Neural crest cell (in vitro differentiated cells): ENCODE data around the gene IRX6. TPM values are rescaled to one million over a fixed set of nuclear protein-coding genes. Genes with fewer than 3 reads are reported as not detected.

ENCODE experiments used
- DNase-seq: peaks from one replicate; pipeline ENCODE4 v3.0.0; 2021; ENCODE audit warnings: low read depth, mixed read lengths, low spot score
- H3K27ac Mint-ChIP-seq: one replicate; pipeline ENCODE4 v1.8.0; 2021; ENCODE audit warnings: mild to moderate bottlenecking, mixed read lengths; ENCODE audit not compliant: unreplicated experiment
- H3K27me3 Mint-ChIP-seq: 2 replicates; pipeline ENCODE4 v1.8.0; 2021; ENCODE audit warnings: low read depth, mild to moderate bottlenecking, mixed read lengths
- H3K36me3 Mint-ChIP-seq: 2 replicates; pipeline ENCODE4 v1.8.0; 2021; ENCODE audit warnings: low read depth, mild to moderate bottlenecking, mixed read lengths
- H3K4me1 Mint-ChIP-seq: 2 replicates; pipeline ENCODE4 v1.8.0; 2021; ENCODE audit warnings: mixed read lengths
- H3K4me3 Mint-ChIP-seq: one replicate; pipeline ENCODE4 v1.8.0; 2021; ENCODE audit warnings: mild to moderate bottlenecking, mixed read lengths
- H3K9me3 Mint-ChIP-seq: 2 replicates; pipeline ENCODE4 v1.8.0; 2021; ENCODE audit warnings: mixed read lengths
- long read RNA-seq: library from polyadenylated mRNA; unstranded; transcript quantifications from one replicate; pipeline ENCODE4 v2.0.0, GENCODE V29; 2020
- total RNA-seq: library from RNA; stranded (reverse); gene quantifications from 2 replicates; pipeline ENCODE4 v1.2.1, GENCODE V29; 2021
- TF ChIP-seq, protein P1 (sequence below): fragments of 200-600 bp; sonication (generic); conservative IDR thresholded peaks from 2 replicates; pipeline ENCODE4 v1.5.0; 2021; ENCODE audit warnings: antibody characterized with exemption, mild to moderate bottlenecking

Gene IRX6
- 0.09 and 0.14 TPM in 2 replicates for total RNA-seq
- long read RNA-seq = 0 reads

DNA sequence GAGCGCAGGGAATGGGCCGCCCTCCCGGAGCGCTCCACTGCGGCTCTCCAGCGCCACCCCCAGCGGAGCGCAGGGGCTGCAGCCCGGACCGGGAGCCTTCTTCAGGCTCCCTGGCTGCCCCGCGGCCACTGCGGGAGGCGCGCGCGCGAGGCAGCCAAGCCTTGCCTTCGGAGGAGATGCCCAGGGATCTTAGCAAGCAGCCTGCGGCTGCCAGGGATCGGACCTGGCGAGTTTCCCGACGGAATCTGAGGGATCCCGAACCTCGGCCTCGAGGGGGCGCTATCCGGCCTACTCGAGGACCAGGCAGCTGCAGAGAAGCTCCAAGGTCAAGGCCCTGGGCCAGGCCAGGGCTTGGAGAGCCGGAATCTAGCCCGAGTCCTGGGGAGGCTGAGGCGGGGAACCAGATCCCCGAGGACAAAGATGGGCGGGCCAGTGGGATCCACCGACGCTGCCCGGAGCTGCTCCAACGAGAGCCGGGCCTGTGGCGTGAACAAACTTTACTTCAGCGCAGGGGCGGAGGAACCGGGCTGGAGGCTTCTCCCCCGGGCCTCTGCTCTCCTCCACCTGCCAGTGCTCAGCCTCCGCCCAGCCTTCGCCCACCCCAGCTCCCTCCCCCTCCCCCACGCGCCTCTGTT, at the start of gene IRX6:
TSS of gene IRX6 (plus strand) at position 567 of the 635 bp plus-strand sequence. CDS start 889 bp downstream, outside the sequence.
- peak within 1 kb of the TSS; percentile 56 for H3K4me3 Mint-ChIP-seq
- H3K27ac Mint-ChIP-seq = no peak within 1 kb of the TSS
- DNase-seq = peak; percentile 59
- TF ChIP-seq, protein P1, sequence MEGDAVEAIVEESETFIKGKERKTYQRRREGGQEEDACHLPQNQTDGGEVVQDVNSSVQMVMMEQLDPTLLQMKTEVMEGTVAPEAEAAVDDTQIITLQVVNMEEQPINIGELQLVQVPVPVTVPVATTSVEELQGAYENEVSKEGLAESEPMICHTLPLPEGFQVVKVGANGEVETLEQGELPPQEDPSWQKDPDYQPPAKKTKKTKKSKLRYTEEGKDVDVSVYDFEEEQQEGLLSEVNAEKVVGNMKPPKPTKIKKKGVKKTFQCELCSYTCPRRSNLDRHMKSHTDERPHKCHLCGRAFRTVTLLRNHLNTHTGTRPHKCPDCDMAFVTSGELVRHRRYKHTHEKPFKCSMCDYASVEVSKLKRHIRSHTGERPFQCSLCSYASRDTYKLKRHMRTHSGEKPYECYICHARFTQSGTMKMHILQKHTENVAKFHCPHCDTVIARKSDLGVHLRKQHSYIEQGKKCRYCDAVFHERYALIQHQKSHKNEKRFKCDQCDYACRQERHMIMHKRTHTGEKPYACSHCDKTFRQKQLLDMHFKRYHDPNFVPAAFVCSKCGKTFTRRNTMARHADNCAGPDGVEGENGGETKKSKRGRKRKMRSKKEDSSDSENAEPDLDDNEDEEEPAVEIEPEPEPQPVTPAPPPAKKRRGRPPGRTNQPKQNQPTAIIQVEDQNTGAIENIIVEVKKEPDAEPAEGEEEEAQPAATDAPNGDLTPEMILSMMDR = peak; percentile 70
- H3K27me3 Mint-ChIP-seq = peaks cover 96% of the 10 kb centered on the region
- no peaks in the 10 kb centered on the region for H3K9me3 Mint-ChIP-seq
- peaks cover 9% of the 10 kb centered on the region for H3K4me1 Mint-ChIP-seq
- H3K36me3 Mint-ChIP-seq = no peaks in the 10 kb centered on the region

- Mint-ChIP-seq H3K4me1 (peaks cover 6% of the 10 kb centered on the region), H3K9me3 (peaks cover 1% of the 10 kb centered on the region), H3K36me3 (no peaks in the 10 kb centered on the region), H3K27ac (no peak overlapping the region), H3K4me3 (no peak overlapping the region), H3K27me3 (peaks cover 7% of the 10 kb centered on the region)
- TF ChIP-seq, protein P1 = no peak
- no peak for DNase-seq
These were observed 49.6 kb upstream of the IRX6 start for GRCh38 chr16:55274391-55274790.

DNA sequence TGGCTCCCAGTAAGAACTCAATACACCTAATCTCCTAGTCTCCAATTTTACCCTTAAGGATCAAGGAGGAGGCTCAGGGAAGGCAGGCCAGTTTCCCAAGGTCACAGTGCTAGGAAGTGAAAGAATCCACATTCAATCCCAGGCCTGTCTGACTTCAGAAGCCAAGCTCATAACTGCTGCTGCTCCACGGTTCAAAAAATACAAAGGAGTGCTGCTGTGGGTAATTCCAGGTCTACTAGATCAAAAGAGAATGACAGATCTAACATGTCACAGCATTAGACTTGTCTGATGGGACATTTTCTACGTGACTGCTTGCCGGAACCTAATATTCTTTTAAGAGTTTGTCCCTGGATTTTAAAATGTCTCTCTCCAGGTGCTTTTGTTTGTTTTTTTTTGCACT, 48.8 kb upstream of the IRX6 start:
- DNase-seq = no peak
- Mint-ChIP-seq H3K4me1 (peaks cover 6% of the 10 kb centered on the region), H3K9me3 (no peaks in the 10 kb centered on the region), H3K27me3 (peaks cover 5% of the 10 kb centered on the region), H3K36me3 (no peaks in the 10 kb centered on the region), H3K4me3 (no peak overlapping the region), H3K27ac (no peak overlapping the region)
- TF ChIP-seq, protein P1 = no peak

DNA sequence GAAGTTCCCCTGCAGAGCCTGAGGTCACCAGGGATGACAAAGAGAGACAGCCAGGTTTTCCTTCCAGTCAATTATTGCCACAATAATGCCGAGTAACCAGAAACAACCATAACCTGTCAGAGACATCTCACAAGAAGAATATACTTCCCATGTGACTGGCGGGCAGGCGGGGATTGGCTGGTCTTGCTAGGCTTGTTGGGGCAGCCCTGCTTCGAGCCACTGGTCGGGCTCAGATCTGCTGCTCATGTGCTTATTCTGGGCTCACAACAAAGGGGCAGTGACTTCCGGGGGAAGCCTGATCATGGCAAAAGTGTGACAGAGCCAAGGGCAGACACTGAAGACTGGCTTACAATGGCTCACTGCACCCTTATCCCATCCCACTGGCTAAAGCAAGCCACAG, 48.1 kb upstream of the IRX6 start:
- no peaks in the 10 kb centered on the region for H3K9me3 Mint-ChIP-seq
- H3K27me3 Mint-ChIP-seq = peaks cover 5% of the 10 kb centered on the region
- no peak for DNase-seq
- TF ChIP-seq, protein P1 = no peak
- no peak overlapping the region for H3K4me3 Mint-ChIP-seq
- no peaks in the 10 kb centered on the region for H3K36me3 Mint-ChIP-seq
- peaks cover 6% of the 10 kb centered on the region for H3K4me1 Mint-ChIP-seq
- no peak overlapping the region for H3K27ac Mint-ChIP-seq

DNA sequence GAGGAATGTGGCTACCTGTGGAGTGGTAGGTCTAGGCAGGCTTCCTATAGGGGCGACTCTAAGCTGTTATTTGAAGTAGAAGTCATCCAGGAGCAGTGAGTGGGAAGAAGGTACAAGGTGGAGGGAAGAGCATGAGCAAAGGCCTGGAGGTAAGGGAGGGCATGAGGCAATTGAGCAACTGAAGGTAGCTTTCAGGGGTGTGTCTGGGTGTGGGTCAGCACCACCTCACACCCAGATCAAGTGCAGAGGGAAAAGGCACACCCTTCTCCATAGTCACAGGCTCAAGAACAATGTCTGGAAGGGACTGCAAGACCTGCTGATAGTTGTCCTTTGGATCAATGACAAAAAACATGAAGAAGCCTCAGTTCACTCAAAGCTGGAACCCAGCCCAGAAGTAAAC, 46.5 kb upstream of the IRX6 start:
- H3K4me3 Mint-ChIP-seq = no peak overlapping the region
- no peaks in the 10 kb centered on the region for H3K36me3 Mint-ChIP-seq
- TF ChIP-seq, protein P1 = no peak
- H3K4me1 Mint-ChIP-seq = peaks cover 8% of the 10 kb centered on the region
- DNase-seq = no peak
- no peak overlapping the region for H3K27ac Mint-ChIP-seq
- peaks cover 4% of the 10 kb centered on the region for H3K9me3 Mint-ChIP-seq
- peaks cover 5% of the 10 kb centered on the region for H3K27me3 Mint-ChIP-seq
